Activated CD8-positive, alpha-beta memory T cell treated with anti-CD3 and anti-CD28 coated beads, Interleukin-2, amount 50 U/mL, for 4 hours (primary cell): Measurements from ENCODE around the gene OARD1.
"Not testable (repeated sequence)": the region's sequence is repeated elsewhere in the genome, so short reads cannot be mapped to it uniquely, and the experiment has no call there.

ENCODE experiments used
- DNase-seq: peaks from one replicate; pipeline ENCODE4 v3.0.0-alpha.2; 2020

Gene OARD1

GRCh38 chr6:41025966-41026530, 46.1 kb downstream of the OARD1 start:
- no peak for DNase-seq

DNA sequence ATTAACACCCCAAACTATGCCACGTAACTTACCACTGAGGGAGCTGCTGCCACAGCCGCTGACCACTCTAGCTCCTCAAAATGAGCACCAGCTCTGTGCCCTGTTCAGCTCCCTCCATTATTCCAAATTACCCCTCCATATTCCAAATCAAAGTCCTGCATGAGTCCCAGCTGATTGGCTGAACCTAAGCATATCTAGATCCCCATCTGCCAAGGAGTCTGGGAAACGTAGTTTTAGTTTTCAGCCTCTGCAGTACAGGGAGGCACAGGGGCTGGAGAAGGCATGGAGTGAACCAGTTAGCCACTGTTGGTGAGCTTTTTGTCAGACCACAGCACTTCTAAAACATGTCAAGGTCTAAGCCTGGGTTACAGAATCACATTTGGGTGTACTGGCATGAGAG, 49.0 kb downstream of the OARD1 start:
- DNase-seq: no peak

GRCh38 chr6:41022294-41022693, 49.9 kb downstream of the OARD1 start:
- DNase-seq: no peak

DNA sequence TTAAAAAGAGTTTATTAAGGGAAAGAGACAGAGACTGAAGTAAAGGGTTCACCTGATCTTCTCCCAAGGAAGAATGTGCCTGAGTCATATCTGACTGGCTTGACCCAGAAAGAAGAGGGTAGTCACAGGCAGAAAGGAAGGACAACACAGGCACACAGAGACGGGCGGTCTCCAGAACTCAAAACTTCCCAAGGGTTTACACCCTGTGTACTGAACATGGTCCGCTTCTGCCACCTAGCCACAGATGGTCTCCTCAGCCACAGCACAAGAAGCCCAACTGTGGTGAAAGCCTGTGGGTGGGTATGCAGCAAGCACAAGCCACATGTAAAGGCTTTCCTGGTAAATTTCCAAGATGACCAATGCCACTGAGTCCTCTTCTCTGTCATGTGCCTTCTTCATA, 50.3 kb downstream of the OARD1 start:
- no peak for DNase-seq

GRCh38 chr6:41017663-41018062, 54.5 kb downstream of the OARD1 start:
- no peak for DNase-seq

DNA sequence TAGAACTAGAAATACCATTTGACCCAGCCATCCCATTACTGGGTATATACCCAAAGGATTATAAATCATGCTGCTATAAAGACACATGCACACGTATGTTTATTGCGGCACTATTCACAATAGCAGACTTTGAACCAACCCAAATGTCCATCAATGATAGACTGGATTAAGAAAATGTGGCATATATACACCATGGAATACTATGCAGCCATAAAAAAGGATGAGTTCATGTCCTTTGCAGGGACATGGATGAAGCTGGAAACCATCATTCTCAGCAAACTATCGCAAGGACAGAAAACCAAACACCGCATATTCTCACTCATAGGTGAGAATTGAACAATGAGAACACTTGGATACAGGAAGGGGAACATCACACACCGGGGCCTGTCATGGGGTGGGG, 56.3 kb downstream of the OARD1 start:
- not testable (repeated sequence) for DNase-seq

- no peak for DNase-seq
Observed at GRCh38 chr6:41014780-41015179, 57.4 kb downstream of the OARD1 start.
